Endothelial cell of umbilical vein (primary cell): Measurements from ENCODE around the gene DUOX2. TPM values are rescaled to one million over a fixed set of nuclear protein-coding genes. Genes with fewer than 3 reads are reported as not detected.
"Not testable (repeated sequence)": the region's sequence is repeated elsewhere in the genome, so short reads cannot be mapped to it uniquely, and the experiment has no call there.

Experiments
- BruUV-seq: library from RNA; stranded (reverse); fragments of 400-500 nt; replicated peaks from 2 replicates; lab custom pipeline; 2021; lab: Mats Ljungman, UMichigan
- CTCF ChIA-PET: fragments of 300-600, 350-600 bp; sonication (Branson Sonifier 250); formaldehyde crosslinking; loops from one replicate; lab custom pipeline; 2021; ENCODE audit warnings: antibody characterized with exemption, inconsistent platforms; lab: Charles Lee
- POLR2A ChIA-PET: fragments of 300-600, 350-600 bp; sonication (Branson Sonifier 250); formaldehyde crosslinking; loops from one replicate; lab custom pipeline; 2021; ENCODE audit warnings: antibody characterized with exemption, inconsistent platforms; lab: Charles Lee
- DNase-seq: peaks from one replicate; pipeline ENCODE4 v3.0.0-alpha.2; 2011; ENCODE audit warnings: low read depth, low spot score
- FAIRE-seq: peaks from 2 replicates; lab custom pipeline; 2011; peaks lifted over from hg19 to GRCh38; lab: Jason Lieb, UNC
- H2AFZ ChIP-seq: 2 replicates; pipeline ENCODE4 v1.6.0; 2012; ENCODE audit warnings: low read depth, low read length, control low read depth, inconsistent platforms
- H3K27ac ChIP-seq: 2 replicates; pipeline ENCODE4 v1.5.1; 2011; ENCODE audit warnings: low read depth, mild to moderate bottlenecking, control low read depth, low read length, moderate library complexity; ENCODE audit not compliant: insufficient read depth
- H3K27me3 ChIP-seq, 2 experiments: 2 replicates each; pipeline versions ENCODE4 v1.6.0 to v1.6.1; 2011; ENCODE audit warnings: low read length in 2 of 2, mixed read lengths in 1 of 2; ENCODE audit not compliant: control insufficient read depth in 2 of 2, insufficient read depth in 2 of 2
- H3K36me3 ChIP-seq, 2 experiments: 2 replicates in 1 of 2; 3 replicates in 1 of 2; pipeline ENCODE4 v1.5.1; 2011; ENCODE audit warnings: low read length in 2 of 2, mild to moderate bottlenecking in 1 of 2, moderate library complexity in 1 of 2; ENCODE audit not compliant: control insufficient read depth in 2 of 2, insufficient read depth in 2 of 2; ENCODE audit errors: extremely low read depth in 1 of 2
- H3K4me1 ChIP-seq: 3 replicates; pipeline ENCODE4 v1.5.1; 2011; ENCODE audit warnings: mild to moderate bottlenecking, low read length; ENCODE audit not compliant: control insufficient read depth, insufficient read depth; ENCODE audit errors: extremely low read depth
- H3K4me2 ChIP-seq: 2 replicates; pipeline ENCODE4 v1.6.1; 2011; ENCODE audit warnings: low read length, control low read depth, mixed read lengths; ENCODE audit not compliant: insufficient read depth
- H3K4me3 ChIP-seq, 3 experiments: fragments of 200-600 bp in 1 of 3; sonication (generic), shearing (Covaris generic) in 1 of 3; replicated peaks in 1 of 3; 2 replicates each; pipeline ENCODE4 v1.5.1; 2011 to 2016; ENCODE audit warnings: control low read depth in 3 of 3, low read length in 3 of 3, mild to moderate bottlenecking in 2 of 3, inconsistent platforms in 1 of 3, low read depth in 1 of 3, moderate library complexity in 1 of 3; ENCODE audit not compliant: insufficient read depth in 1 of 3
- H3K79me2 ChIP-seq: 2 replicates; pipeline ENCODE4 v1.6.0; 2012; ENCODE audit warnings: low read length, inconsistent platforms; ENCODE audit not compliant: control insufficient read depth, insufficient read depth
- H3K9ac ChIP-seq: replicated peaks from 2 replicates; pipeline ENCODE3; 2011; ENCODE audit warnings: low read length, control low read depth; ENCODE audit not compliant: insufficient read depth; ENCODE audit errors: extremely low read depth
- H3K9me1 ChIP-seq: replicated peaks from 3 replicates; pipeline ENCODE4 v1.6.0; 2011; ENCODE audit warnings: mild to moderate bottlenecking, low read length; ENCODE audit not compliant: control insufficient read depth, insufficient read depth; ENCODE audit errors: extremely low read depth
- H3K9me3 ChIP-seq: replicated peaks from 2 replicates; pipeline ENCODE4 v1.5.1; 2012; ENCODE audit warnings: low read length, inconsistent platforms; ENCODE audit not compliant: control insufficient read depth, insufficient read depth
- H4K20me1 ChIP-seq: replicated peaks from 2 replicates; pipeline ENCODE3; 2011; ENCODE audit warnings: mild to moderate bottlenecking, low read length; ENCODE audit not compliant: control insufficient read depth, insufficient read depth; ENCODE audit errors: extremely low read depth
- CTCF ChIP-seq, 2 donors: IDR thresholded peaks; 1 replicate in 1 of 2; 2 replicates in 1 of 2; pipeline ENCODE4 v1.5.1; 2011; ENCODE audit warnings: low read length in 2 of 2, mild to moderate bottlenecking in 2 of 2, moderate library complexity in 2 of 2, control low read depth in 1 of 2, inconsistent platforms in 1 of 2, low read depth in 1 of 2; ENCODE audit not compliant: insufficient read depth in 1 of 2; ENCODE audit errors: extremely low read depth in 1 of 2
- EZH2 ChIP-seq: IDR thresholded peaks from 2 replicates; pipeline ENCODE4 v1.6.1; 2012; ENCODE audit warnings: borderline replicate concordance, low read depth, mild to moderate bottlenecking, moderate library complexity, low read length, inconsistent platforms; ENCODE audit not compliant: severe bottlenecking
- FOS ChIP-seq: IDR thresholded peaks from 2 replicates; pipeline ENCODE4 v1.6.1; 2011; ENCODE audit warnings: mild to moderate bottlenecking, low read length, moderate library complexity, borderline replicate concordance; ENCODE audit not compliant: insufficient read depth
- GATA2 ChIP-seq: IDR thresholded peaks from 2 replicates; pipeline ENCODE4 v1.7.0; 2011; ENCODE audit warnings: low read depth, mild to moderate bottlenecking, moderate library complexity, mixed read lengths, low read length; ENCODE audit not compliant: insufficient read length, insufficient read depth
- JUN ChIP-seq: IDR thresholded peaks from 2 replicates; pipeline ENCODE4 v1.6.1; 2011; ENCODE audit warnings: borderline replicate concordance, low read depth; ENCODE audit not compliant: insufficient read length, insufficient read depth
- MAX ChIP-seq: IDR thresholded peaks from 2 replicates; pipeline ENCODE4 v1.6.1; 2011; ENCODE audit not compliant: insufficient read depth, insufficient read length
- MYC ChIP-seq: IDR thresholded peaks from one replicate; pipeline ENCODE4 v1.6.1; 2011; ENCODE audit warnings: mild to moderate bottlenecking, low read depth, low read length
- POLR2A ChIP-seq: IDR thresholded peaks from 2 replicates; pipeline ENCODE4 v1.6.1; 2012; ENCODE audit warnings: low read depth, mild to moderate bottlenecking, control low read depth, low read length
- POLR2AphosphoS5 ChIP-seq: IDR thresholded peaks from 2 replicates; pipeline ENCODE4 v1.6.1; 2012; ENCODE audit warnings: low read depth, mild to moderate bottlenecking, control low read depth, low read length, moderate library complexity; ENCODE audit not compliant: insufficient read depth
- dilution Hi-C: fragments of 300-500 bp; cut with MboI; formaldehyde crosslinking; loops from one replicate; pipeline ENCODE4 v1.15.0; 2019; ENCODE audit warnings: low sequenced_read_pairs; ENCODE audit not compliant: extremely low pct_ligation_motif_present
- intact Hi-C: fragments of 100-400 bp; cut with micrococcal nuclease; formaldehyde crosslinking; loops from one replicate; pipeline ENCODE4 v1.10.0; 2022
- polyA plus RNA-seq, 4 experiments: library from polyadenylated mRNA; depleted of rRNA in 3 of 4; stranded (reverse) in 3 of 4; unstranded in 1 of 4; fragments of >200 nt; gene quantifications; 2 replicates each; pipeline versions ENCODE4 v1.2.1 to v1.2.3, GENCODE V29; 2011 to 2012; ENCODE audit warnings: missing spikeins in 1 of 4
- total RNA-seq: library from RNA; stranded (reverse); gene quantifications from 2 replicates; pipeline ENCODE4 v1.2.3, GENCODE V29; 2021

The DUOX2 gene
- total and polyA plus RNA-seq, 2 donors (not counting 3 experiments of a cell fraction or from before 2014, with no cell fraction given): 0.01 TPM; not detected in 1

- no peak for FAIRE-seq
Measured at GRCh38 chr15:45048794-45049631, 65.0 kb downstream of the DUOX2 start.

GRCh38 chr15:45048449-45048793 lies 65.6 kb downstream of the DUOX2 start:
- H3K27ac ChIP-seq, H3K27me3 ChIP-seq, BruUV-seq, H3K9me1 ChIP-seq, H2AFZ ChIP-seq, intact Hi-C loops, H3K9ac ChIP-seq, H3K79me2 ChIP-seq, H3K4me3 ChIP-seq, H3K9me3 ChIP-seq, dilution Hi-C loops, H3K4me1 ChIP-seq, POLR2A ChIA-PET, FAIRE-seq, H3K36me3 ChIP-seq, DNase-seq, H3K4me2 ChIP-seq, H4K20me1 ChIP-seq: not testable (repeated sequence)
- CTCF ChIA-PET: interaction anchor here (0.7 kb wide), 1 partner anchor 11 kb away, joined by 3 read pairs; no protein-coding TSS in a partner anchor

More at GRCh38 chr15:45048794-45049631, 65.0 kb downstream of the DUOX2 start:
- CTCF ChIA-PET: interaction anchor here (0.7 kb wide), 1 partner anchor 12 kb away, joined by 3 read pairs; no protein-coding TSS in a partner anchor
- H3K4me3 ChIP-seq: no peak overlapping the region
- no peak overlapping the region for H3K4me2 ChIP-seq
- POLR2A ChIA-PET: no interaction called here
- H3K27ac ChIP-seq: no peak overlapping the region
- no peak for DNase-seq
- BruUV-seq: no TSS peak
- TF ChIP-seq EZH2 (no peak), MYC (no peak), GATA2 (no peak), JUN (no peak), POLR2AphosphoS5 (no peak), FOS (no peak), CTCF (IDR thresholded peaks at IDR 0.05; ENCODE audit: extremely low read depth in 1 of 2, insufficient read depth in 1 of 2, low read depth in 1 of 2, low read length in 2 of 2) (no peak), POLR2A (no peak), MAX (no peak)
- dilution Hi-C loops: no loop called here
- H2AFZ ChIP-seq: no peak overlapping the region
- H3K9me3 ChIP-seq: no peaks in the 10 kb centered on the region
- intact Hi-C loops: no loop called here
- no peaks in the 10 kb centered on the region for H3K27me3 ChIP-seq
- H3K4me1 ChIP-seq: no peaks in the 10 kb centered on the region
- no peaks in the 10 kb centered on the region for H3K36me3 ChIP-seq
- no peaks in the 10 kb centered on the region for H3K9me1 ChIP-seq
- no peak overlapping the region for H3K9ac ChIP-seq
- H3K79me2 ChIP-seq: no peaks in the 10 kb centered on the region
- no peaks in the 10 kb centered on the region for H4K20me1 ChIP-seq
